Calu3 (cell line): Measurements from ENCODE around the gene SLC9B2. TPM values are rescaled to one million over a fixed set of nuclear protein-coding genes. Genes with fewer than 3 reads are reported as not detected.
A peak's percentile ranks its signal among the peaks of the same experiment; 100 is the strongest.

Source experiments
- Bru-seq: library from RNA; stranded (reverse); fragments of 400-500 nt; gene quantifications from one replicate; lab custom pipeline; 2021; lab: Mats Ljungman, UMichigan
- BruChase-seq, 2 experiments: library from RNA; stranded (reverse); fragments of 400-500 nt; gene quantifications; one replicate each; lab custom pipeline; 2021; lab: Mats Ljungman, UMichigan
- BruUV-seq: library from RNA; stranded (reverse); fragments of 400-500 nt; replicated peaks from 2 replicates; lab custom pipeline; 2021; lab: Mats Ljungman, UMichigan
- CTCF ChIA-PET: fragments of 300-600 bp; sonication (Branson Sonifier 250); formaldehyde crosslinking; loops from one replicate; lab custom pipeline; 2022; ENCODE audit warnings: antibody characterized with exemption; lab: Charles Lee
- DNase-seq: peaks from one replicate; pipeline ENCODE4 v3.0.0; 2022
- H3K27ac Mint-ChIP-seq: one replicate; pipeline ENCODE4 v1.8.0; 2022; ENCODE audit warnings: mixed read lengths; ENCODE audit not compliant: unreplicated experiment
- H3K27me3 Mint-ChIP-seq: one replicate; pipeline ENCODE4 v1.8.0; 2022; ENCODE audit warnings: mixed read lengths; ENCODE audit not compliant: unreplicated experiment
- H3K36me3 Mint-ChIP-seq: one replicate; pipeline ENCODE4 v1.8.0; 2022; ENCODE audit warnings: mild to moderate bottlenecking, moderate library complexity, mixed read lengths; ENCODE audit not compliant: insufficient read depth, unreplicated experiment
- H3K4me1 Mint-ChIP-seq: one replicate; pipeline ENCODE4 v1.8.0; 2022; ENCODE audit warnings: mild to moderate bottlenecking, low read depth, mixed read lengths; ENCODE audit not compliant: unreplicated experiment
- H3K4me3 Mint-ChIP-seq: one replicate; pipeline ENCODE4 v1.8.0; 2022; ENCODE audit warnings: mild to moderate bottlenecking, low read depth, moderate library complexity, mixed read lengths; ENCODE audit not compliant: unreplicated experiment
- H3K9me3 Mint-ChIP-seq: one replicate; pipeline ENCODE4 v1.8.0; 2022; ENCODE audit warnings: low read depth, mixed read lengths; ENCODE audit not compliant: unreplicated experiment
- CTCF ChIP-seq: fragments of 200-600 bp; IDR thresholded peaks from one replicate; pipeline ENCODE4 v1.8.0; 2022; ENCODE audit warnings: antibody characterized with exemption; ENCODE audit not compliant: unreplicated experiment
- intact Hi-C: fragments of 100-400 bp; cut with micrococcal nuclease; formaldehyde crosslinking; loops from one replicate; pipeline ENCODE4 v1.10.0; 2022; ENCODE audit not compliant: unreplicated experiment
- long read RNA-seq: library from polyadenylated mRNA; stranded (forward); transcript quantifications from one replicate; pipeline ENCODE4 v2.0.0, GENCODE V29; 2022
- total RNA-seq: library from RNA; stranded (reverse); gene quantifications from 2 replicates; pipeline ENCODE4 v1.2.3, GENCODE V29; 2022

SLC9B2 gene
- total RNA-seq, result 2.7 and 5.0 TPM in 2 replicates
- Bru-seq, nascent RNA, result percentile 50 among the genes with signal in this experiment
- percentile 28 among the genes with signal in this experiment for BruChase-seq, experiment 1, labeled RNA remaining after a 6-hour chase
- percentile 27 among the genes with signal in this experiment for BruChase-seq, experiment 2, labeled RNA remaining after a 2-hour chase
- long read RNA-seq, partial matches to known transcripts, result 1 of 3 reads
- long read RNA-seq, other reads (novel, unspliced or antisense), result 2 of 3 reads

DNA sequence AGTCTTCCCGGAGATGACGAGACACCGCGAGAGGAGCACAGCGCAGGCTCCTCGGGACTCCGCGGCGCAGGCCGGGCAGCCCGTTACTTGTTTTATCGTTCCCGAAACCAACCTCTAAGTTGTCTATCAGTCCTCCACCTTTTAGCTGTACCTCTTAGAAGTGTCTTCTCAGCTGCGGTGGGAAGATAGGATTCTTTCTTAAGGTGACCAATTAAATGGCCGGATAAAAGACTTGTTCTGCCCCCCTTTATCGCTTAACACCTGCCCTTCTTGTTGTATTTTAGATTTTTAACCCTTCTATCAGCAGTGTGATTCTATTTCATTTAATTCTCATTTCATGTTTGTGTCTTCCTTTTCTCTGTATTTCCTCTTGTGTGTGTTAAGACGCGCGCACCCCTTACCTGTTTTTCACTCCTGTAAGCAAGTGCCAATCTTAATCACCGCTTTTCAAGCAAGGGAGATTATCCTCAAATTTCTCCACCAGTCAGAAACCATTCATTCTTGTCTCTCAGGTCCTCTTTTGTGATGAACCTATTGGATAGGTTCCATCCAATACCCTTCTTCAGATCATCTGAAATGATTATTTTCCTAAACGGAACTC lies at the start of gene SLC9B2:
Gene SLC9B2, minus strand, starts transcription at position 15 of the 601 bp plus-strand sequence. CDS start 9,211 bp downstream, outside the sequence.
- CTCF ChIA-PET, result no interaction called here
- peaks cover 19% of the 10 kb centered on the region for H3K36me3 Mint-ChIP-seq
- H3K4me3 Mint-ChIP-seq, result peak within 1 kb of the TSS; percentile 76
- no peak for DNase-seq
- TF ChIP-seq CTCF, result no peak
- intact Hi-C loops, result no loop called here
- no TSS peak for BruUV-seq
- H3K4me1 Mint-ChIP-seq, result peaks cover 18% of the 10 kb centered on the region
- H3K27ac Mint-ChIP-seq, result peak within 1 kb of the TSS; percentile 65
- peaks cover 24% of the 10 kb centered on the region for H3K27me3 Mint-ChIP-seq
- no peaks in the 10 kb centered on the region for H3K9me3 Mint-ChIP-seq

DNA sequence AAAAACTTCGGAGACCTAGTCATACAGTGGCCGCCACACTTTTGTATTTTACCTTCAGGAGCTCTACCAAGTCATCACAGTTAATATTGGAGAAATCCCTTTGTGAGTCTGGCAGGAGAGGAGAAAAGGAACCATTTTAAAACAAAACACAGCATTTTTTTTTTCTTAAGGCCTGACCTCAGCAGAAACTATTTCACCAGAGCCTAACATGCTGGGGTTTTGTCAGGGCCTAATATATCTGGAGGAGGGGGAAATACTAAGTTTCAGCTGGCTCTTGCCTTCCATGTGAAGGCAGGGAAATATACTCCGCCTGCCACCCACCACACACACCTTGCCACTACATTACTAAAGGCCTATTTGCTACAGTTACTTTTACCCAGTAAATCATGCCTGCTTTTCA lies 49.6 kb upstream of the SLC9B2 start:
- DNase-seq, result no peak
- no peak for TF ChIP-seq CTCF
- Mint-ChIP-seq H3K9me3 (peaks cover 4% of the 10 kb centered on the region), H3K27me3 (no peaks in the 10 kb centered on the region), H3K27ac (no peak overlapping the region), H3K4me1 (no peaks in the 10 kb centered on the region), H3K4me3 (no peak overlapping the region), H3K36me3 (no peaks in the 10 kb centered on the region)
- CTCF ChIA-PET, result interaction anchor here (0.7 kb wide), 1 partner anchor 418 kb away, joined by 3 read pairs; no protein-coding TSS in a partner anchor
- no TSS peak for BruUV-seq
- intact Hi-C loops, result no loop called here

DNA sequence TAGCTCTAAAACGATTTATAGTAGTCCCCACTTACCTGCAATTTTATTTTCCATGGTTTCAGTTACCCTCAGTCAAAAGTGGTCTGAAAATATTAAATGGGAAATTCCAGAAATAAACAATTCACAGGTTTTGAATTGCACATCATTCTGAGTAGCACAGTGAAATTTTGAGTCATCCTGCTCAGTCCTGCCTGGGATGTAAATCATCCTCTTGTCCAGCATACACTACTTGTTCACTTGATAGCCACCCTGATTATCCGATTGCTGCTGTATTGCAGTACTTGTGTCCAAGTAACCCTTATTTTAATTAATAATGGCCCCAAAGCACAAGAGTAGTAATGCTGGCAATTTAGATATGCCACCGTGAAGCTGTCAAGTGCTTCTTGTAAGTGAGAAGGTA lies 46.6 kb upstream of the SLC9B2 start:
- Mint-ChIP-seq H3K4me3 (no peak overlapping the region), H3K27ac (no peak overlapping the region), H3K27me3 (no peaks in the 10 kb centered on the region), H3K9me3 (no peaks in the 10 kb centered on the region), H3K4me1 (no peaks in the 10 kb centered on the region), H3K36me3 (no peaks in the 10 kb centered on the region)
- CTCF ChIA-PET, result no interaction called here
- BruUV-seq, result no TSS peak
- DNase-seq, result no peak
- intact Hi-C loops, result no loop called here
- TF ChIP-seq CTCF, result no peak

DNA sequence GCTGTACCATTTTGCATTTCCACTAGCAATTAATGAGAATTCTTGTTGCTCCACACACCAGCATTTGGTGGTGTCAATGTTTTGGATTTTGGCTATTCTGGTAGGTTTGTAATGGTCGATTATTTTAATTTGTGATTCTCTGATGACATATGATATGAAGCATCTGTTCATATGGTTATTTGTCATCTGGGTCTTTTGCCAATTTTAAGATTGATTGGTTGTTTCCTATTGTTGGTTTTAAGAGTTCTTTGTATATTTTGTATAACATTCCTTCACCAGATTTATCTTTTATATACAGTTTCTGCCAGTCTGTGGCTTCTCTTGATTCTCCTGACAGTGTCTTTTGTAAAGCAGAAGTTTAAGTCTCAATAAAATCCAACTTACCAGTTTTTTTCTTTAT lies 41.6 kb upstream of the SLC9B2 start:
- H3K27ac Mint-ChIP-seq, result no peak overlapping the region
- no peaks in the 10 kb centered on the region for H3K36me3 Mint-ChIP-seq
- no peaks in the 10 kb centered on the region for H3K9me3 Mint-ChIP-seq
- no peak for DNase-seq
- BruUV-seq, result no TSS peak
- CTCF ChIA-PET, result no interaction called here
- no peaks in the 10 kb centered on the region for H3K4me1 Mint-ChIP-seq
- intact Hi-C loops, result no loop called here
- no peak for TF ChIP-seq CTCF
- H3K4me3 Mint-ChIP-seq, result no peak overlapping the region
- no peaks in the 10 kb centered on the region for H3K27me3 Mint-ChIP-seq
